ENCODE measurements around the gene PPIB. TPM values are rescaled to one million over a fixed set of nuclear protein-coding genes. Genes with fewer than 3 reads are reported as not detected.

PPIB gene
- total and polyA plus RNA-seq, 9 of the 15 experiments (the other 6 are each of a cell fraction or from before 2014, with no cell fraction given), result 306 to 746 (median 439) TPM

DNA sequence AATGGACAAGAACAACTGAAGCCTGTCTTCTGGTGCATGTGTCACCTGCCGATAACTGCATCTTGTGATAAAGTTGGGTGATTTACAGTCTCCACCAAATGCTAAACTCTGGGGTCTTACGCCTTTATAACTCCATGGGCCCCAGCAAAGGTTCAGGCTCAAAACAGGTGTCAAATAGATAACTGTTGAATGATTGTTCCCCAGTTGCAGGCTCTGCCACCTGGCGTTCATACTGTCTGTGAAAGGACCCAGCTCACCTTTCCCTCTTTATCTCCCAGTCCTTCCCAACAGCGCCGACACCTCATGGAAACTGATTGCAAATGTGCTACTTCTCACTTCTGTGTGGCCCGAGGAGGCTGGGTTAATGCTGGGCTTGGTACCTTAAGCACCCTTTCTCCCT is 19.5 kb downstream of the PPIB start (continued):
- TF ChIP-seq, protein P1, sequence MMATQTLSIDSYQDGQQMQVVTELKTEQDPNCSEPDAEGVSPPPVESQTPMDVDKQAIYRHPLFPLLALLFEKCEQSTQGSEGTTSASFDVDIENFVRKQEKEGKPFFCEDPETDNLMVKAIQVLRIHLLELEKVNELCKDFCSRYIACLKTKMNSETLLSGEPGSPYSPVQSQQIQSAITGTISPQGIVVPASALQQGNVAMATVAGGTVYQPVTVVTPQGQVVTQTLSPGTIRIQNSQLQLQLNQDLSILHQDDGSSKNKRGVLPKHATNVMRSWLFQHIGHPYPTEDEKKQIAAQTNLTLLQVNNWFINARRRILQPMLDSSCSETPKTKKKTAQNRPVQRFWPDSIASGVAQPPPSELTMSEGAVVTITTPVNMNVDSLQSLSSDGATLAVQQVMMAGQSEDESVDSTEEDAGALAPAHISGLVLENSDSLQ (IDR thresholded peaks at IDR 0.05), result peak; percentile 29; the same call in 1 of the 2 replicates
- TF ChIP-seq RAD21 (CRISPR knock-in tag; conservative IDR thresholded peaks at IDR 0.05 in 1 of 2, IDR thresholded peaks at IDR 0.05 in 1 of 2), result 0 out of 4 replicates have a peak, but pooled peaks of 1 of the 2 experiments have one; percentile 14
- TF ChIP-seq TCF3 (CRISPR knock-in tag; IDR thresholded peaks at IDR 0.05), result peak; percentile 48; the same call in 1 of the 2 replicates
- TF ChIP-seq ZC3H8 (IDR thresholded peaks at IDR 0.05), result no peak
- peak; percentile 68 for TF ChIP-seq MEIS2 (IDR thresholded peaks at IDR 0.05; ENCODE audit: partially characterized antibody)
- TF ChIP-seq, protein P2, sequence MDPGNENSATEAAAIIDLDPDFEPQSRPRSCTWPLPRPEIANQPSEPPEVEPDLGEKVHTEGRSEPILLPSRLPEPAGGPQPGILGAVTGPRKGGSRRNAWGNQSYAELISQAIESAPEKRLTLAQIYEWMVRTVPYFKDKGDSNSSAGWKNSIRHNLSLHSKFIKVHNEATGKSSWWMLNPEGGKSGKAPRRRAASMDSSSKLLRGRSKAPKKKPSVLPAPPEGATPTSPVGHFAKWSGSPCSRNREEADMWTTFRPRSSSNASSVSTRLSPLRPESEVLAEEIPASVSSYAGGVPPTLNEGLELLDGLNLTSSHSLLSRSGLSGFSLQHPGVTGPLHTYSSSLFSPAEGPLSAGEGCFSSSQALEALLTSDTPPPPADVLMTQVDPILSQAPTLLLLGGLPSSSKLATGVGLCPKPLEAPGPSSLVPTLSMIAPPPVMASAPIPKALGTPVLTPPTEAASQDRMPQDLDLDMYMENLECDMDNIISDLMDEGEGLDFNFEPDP (CRISPR knock-in tag; IDR thresholded peaks at IDR 0.05), result no peak
- peak; percentile 31; the same call in 1 of the 2 replicates for TF ChIP-seq CXXC5 (CRISPR knock-in tag; IDR thresholded peaks at IDR 0.05)
- TF ChIP-seq, protein P3, sequence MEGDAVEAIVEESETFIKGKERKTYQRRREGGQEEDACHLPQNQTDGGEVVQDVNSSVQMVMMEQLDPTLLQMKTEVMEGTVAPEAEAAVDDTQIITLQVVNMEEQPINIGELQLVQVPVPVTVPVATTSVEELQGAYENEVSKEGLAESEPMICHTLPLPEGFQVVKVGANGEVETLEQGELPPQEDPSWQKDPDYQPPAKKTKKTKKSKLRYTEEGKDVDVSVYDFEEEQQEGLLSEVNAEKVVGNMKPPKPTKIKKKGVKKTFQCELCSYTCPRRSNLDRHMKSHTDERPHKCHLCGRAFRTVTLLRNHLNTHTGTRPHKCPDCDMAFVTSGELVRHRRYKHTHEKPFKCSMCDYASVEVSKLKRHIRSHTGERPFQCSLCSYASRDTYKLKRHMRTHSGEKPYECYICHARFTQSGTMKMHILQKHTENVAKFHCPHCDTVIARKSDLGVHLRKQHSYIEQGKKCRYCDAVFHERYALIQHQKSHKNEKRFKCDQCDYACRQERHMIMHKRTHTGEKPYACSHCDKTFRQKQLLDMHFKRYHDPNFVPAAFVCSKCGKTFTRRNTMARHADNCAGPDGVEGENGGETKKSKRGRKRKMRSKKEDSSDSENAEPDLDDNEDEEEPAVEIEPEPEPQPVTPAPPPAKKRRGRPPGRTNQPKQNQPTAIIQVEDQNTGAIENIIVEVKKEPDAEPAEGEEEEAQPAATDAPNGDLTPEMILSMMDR (IDR thresholded peaks at IDR 0.05 in 2 of 3, conservative IDR thresholded peaks at IDR 0.05 in 1 of 3; ENCODE audit: insufficient read depth in 2 of 3, low read depth in 1 of 3, low read length in 3 of 3), result peak in 2 of 3 experiments; percentile 28 to 33; a peak in 1 of 6 replicates
- TF ChIP-seq SMARCC2 (IDR thresholded peaks at IDR 0.05; ENCODE audit: low read depth), result no peak
- TF ChIP-seq DPF2 (IDR thresholded peaks at IDR 0.05), result 0 out of 2 replicates have a peak, but pooled peaks have one; percentile 18
- no peak for TF ChIP-seq FOXA3 (CRISPR knock-in tag; conservative IDR thresholded peaks at IDR 0.05 in 1 of 2, IDR thresholded peaks at IDR 0.05 in 1 of 2)
- TF ChIP-seq, protein P4, sequence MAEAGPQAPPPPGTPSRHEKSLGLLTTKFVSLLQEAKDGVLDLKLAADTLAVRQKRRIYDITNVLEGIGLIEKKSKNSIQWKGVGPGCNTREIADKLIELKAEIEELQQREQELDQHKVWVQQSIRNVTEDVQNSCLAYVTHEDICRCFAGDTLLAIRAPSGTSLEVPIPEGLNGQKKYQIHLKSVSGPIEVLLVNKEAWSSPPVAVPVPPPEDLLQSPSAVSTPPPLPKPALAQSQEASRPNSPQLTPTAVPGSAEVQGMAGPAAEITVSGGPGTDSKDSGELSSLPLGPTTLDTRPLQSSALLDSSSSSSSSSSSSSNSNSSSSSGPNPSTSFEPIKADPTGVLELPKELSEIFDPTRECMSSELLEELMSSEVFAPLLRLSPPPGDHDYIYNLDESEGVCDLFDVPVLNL (CRISPR knock-in tag; IDR thresholded peaks at IDR 0.05; ENCODE audit: low read depth), result no peak
- no peak for TF ChIP-seq POLR2G (IDR thresholded peaks at IDR 0.05; ENCODE audit: low read depth, low read length)
- no peak for TF ChIP-seq ZNF449 (CRISPR knock-in tag; IDR thresholded peaks at IDR 0.05)
- TF ChIP-seq TAL1 (IDR thresholded peaks at IDR 0.05), result peak; percentile 42; the same call in 1 of the 2 replicates
- no peak for TF ChIP-seq HEY1 (CRISPR knock-in tag; IDR thresholded peaks at IDR 0.05; ENCODE audit: borderline replicate concordance)
- TF ChIP-seq NFE2 (IDR thresholded peaks at IDR 0.05; ENCODE audit: low read depth), result no peak
- no peak for TF ChIP-seq CCNT2 (IDR thresholded peaks at IDR 0.05; ENCODE audit: borderline replicate concordance, extremely low read depth, insufficient read length, low read depth, low read length)
- TF ChIP-seq POLR2AphosphoS5 (IDR thresholded peaks at IDR 0.05; ENCODE audit: control insufficient read depth, insufficient read depth, low read depth, low read length), result 0 out of 2 replicates have a peak, but pooled peaks have one; percentile 5
- TF ChIP-seq ZNF3 (CRISPR knock-in tag; IDR thresholded peaks at IDR 0.05), result no peak
- no peak for TF ChIP-seq NFATC3 (IDR thresholded peaks at IDR 0.05)
- peak; percentile 73 for TF ChIP-seq CBFA2T2 (conservative IDR thresholded peaks at IDR 0.05)

All from K562 (cell line).